ENCODE results near the gene SACM1L.

GRCh38 chr3:45773714-45774449, 84.7 kb downstream of the SACM1L start:
- TF ChIP-seq ZNF274 (IDR thresholded peaks at IDR 0.05; ENCODE audit: low read depth, low read length) (no peak), YY1 (IDR thresholded peaks at IDR 0.05; ENCODE audit: insufficient read depth, insufficient read length) (no peak)
